ENCODE measurements around the gene RP2.

RP2 gene

GRCh38 chrX:46844913-46845312, 8.1 kb downstream of the RP2 start:
- DNase-seq (ENCODE audit: low spot score): no peak

- DNase-seq (ENCODE audit: low spot score): no peak
Observed at GRCh38 chrX:46849933-46850332, 13.1 kb downstream of the RP2 start.

DNA sequence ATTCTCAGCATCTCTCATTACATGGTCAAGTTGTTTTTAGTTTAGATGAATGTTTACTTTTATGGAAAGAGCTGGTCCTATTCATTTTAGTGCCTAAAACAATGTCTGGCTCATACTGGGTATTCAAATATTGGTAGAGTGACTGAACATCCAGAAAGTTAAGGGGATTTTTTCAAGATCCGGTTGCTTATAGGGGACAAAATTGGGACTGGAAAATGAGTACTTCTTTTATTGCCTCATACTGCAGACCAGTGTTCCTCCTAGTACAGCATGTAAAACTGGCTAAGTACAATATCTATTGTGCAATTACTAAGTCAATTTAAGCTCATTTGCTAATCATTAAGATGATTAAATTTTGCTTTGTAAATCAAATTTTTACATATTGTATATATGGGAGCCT, 13.9 kb downstream of the RP2 start:
- no peak for DNase-seq (ENCODE audit: low spot score)

- DNase-seq (ENCODE audit: low spot score): no peak
Observed at GRCh38 chrX:46856483-46856882, 19.6 kb downstream of the RP2 start.

DNA sequence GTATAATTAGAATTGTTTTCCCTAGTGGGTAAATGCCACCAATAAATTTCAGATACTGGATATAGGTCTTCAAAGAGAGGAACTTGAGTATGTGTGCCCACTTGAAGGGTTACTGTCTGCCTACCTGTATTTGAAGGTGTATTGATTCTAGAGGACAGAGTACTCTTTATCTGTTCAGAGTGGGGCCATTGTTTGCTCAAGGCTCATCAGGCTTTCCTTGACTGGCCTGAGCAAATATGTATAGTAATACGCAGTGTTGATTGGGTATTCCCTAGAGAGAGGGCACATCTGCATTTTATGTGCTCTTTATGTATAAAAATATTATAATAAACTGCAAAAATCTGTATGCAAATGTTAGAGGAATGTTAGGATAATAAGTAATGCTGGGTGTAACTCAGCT, 23.7 kb downstream of the RP2 start:
- no peak for DNase-seq (ENCODE audit: low spot score)

GRCh38 chrX:46863072-46863471, 26.2 kb downstream of the RP2 start:
- no peak for DNase-seq (ENCODE audit: low spot score)

DNA sequence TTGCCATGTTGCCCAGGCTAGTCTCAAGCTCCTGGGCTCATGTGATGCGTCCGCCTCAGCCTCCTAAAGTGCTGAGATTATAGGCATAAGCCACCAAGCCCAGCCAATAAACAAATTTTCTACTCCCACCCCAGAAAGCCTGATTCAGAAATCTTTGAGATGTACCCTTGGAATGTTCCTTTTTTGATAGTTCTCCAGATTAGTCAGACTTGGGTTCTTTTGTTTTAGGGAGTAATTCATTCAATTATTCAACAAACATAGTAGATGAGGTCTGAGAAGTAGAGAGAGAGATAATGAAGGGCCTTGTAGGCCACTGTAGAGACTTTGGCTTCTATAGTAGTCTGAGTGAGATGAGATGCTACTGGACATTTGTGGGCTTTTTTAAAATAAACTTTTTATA, 27.8 kb downstream of the RP2 start:
- DNase-seq (ENCODE audit: low spot score): no peak

DNA sequence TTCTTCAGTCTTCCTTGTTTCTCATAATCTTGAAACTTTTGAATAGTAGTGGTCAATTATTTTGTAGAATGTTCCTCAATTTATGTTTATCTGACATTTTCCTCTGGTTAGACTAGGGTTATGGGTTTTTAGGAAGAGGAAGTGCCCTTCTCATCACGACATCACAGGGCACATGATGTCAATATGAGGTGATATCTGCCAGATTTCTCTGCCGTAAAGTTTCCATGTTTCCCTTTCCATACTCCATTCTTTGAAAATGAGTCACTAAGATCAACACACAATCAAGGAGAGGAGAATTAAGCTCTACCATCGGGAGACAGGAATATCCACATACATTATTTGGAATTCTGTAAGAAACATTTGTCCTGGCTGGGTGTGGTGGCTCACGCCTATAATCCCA, 28.4 kb downstream of the RP2 start:
- DNase-seq (ENCODE audit: low spot score): peak; percentile 26

DNA sequence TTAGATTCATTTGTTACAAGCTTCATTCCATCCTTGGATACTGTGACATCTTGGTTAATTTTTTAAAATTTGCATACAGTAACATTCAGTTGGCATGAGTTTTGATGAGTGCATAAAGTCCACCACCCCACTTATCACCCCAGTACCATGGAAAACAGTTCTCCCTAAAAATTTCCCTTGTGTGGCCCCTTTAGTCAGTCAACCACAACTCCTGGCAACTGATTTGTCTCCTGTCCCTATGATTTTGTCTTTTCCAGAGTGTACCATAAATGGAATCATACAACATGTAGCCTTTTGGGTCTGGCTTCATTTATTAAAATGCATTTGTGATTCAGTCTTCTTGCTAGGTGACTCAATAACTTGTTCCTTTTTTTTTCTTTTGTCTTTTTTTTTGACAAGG, 29.9 kb downstream of the RP2 start:
- no peak for DNase-seq (ENCODE audit: low spot score)

GRCh38 chrX:46873746-46874145, 36.9 kb downstream of the RP2 start:
- peak; percentile 19 for DNase-seq (ENCODE audit: low spot score)

DNA sequence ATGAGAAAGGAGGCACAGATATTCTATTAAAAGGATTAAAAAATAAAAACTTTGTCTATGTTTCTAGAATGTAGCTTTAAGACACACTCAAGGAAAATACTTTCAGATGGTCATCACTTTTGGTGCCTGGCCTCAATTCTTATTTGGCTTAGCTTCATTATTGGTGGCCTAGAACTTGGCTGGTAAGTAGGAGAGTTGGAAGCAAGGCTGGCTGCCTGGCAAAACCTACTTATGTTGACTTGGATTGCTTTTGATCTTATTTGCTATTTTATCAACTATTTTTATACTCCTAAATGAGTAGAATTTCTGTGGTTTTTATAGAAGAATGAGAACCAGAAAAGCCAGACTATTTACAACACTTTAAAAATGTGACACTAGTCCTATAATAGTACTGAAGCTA, 40.1 kb downstream of the RP2 start:
- DNase-seq (ENCODE audit: low spot score): no peak

GRCh38 chrX:46882266-46882665, 45.4 kb downstream of the RP2 start:
- no peak for DNase-seq (ENCODE audit: low spot score)

- no peak for DNase-seq (ENCODE audit: low spot score)
Observed at GRCh38 chrX:46884799-46885198, 48.0 kb downstream of the RP2 start.

- DNase-seq (ENCODE audit: low spot score): no peak
Observed at GRCh38 chrX:46898207-46898606, 61.4 kb downstream of the RP2 start.

GRCh38 chrX:46903458-46904242, 66.8 kb downstream of the RP2 start:
- DNase-seq (ENCODE audit: low spot score): peak; percentile 38

- DNase-seq (ENCODE audit: low spot score): peak; percentile 37
Observed at GRCh38 chrX:46904626-46905025, 67.8 kb downstream of the RP2 start.

DNA sequence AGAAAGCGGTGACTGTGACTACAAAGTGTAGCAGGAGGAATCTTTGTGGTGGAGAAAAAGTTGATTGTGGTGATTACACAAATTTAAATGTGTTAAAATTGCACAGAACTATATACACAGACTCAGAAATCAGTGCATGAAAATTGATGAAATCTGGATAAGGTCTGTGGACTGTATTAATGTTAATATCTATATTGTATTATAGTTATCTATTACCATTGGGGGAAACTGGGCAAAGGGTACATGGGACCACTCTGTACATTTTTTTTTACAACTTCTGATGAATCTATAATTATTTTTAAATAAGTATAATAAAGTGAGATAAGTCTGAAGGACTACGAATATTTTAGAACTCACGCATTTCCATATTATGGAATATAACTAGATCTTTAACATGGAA, 73.6 kb downstream of the RP2 start:
- no peak for DNase-seq (ENCODE audit: low spot score)

GRCh38 chrX:46912098-46912602, 75.3 kb downstream of the RP2 start, which contains the start of gene JADE3:
Gene JADE3, plus strand, starts transcription at chrX:46912421. Its CDS starts 72,474 bp downstream, at chrX:46984895.
- peak; percentile 39 for DNase-seq (ENCODE audit: low spot score)

DNA sequence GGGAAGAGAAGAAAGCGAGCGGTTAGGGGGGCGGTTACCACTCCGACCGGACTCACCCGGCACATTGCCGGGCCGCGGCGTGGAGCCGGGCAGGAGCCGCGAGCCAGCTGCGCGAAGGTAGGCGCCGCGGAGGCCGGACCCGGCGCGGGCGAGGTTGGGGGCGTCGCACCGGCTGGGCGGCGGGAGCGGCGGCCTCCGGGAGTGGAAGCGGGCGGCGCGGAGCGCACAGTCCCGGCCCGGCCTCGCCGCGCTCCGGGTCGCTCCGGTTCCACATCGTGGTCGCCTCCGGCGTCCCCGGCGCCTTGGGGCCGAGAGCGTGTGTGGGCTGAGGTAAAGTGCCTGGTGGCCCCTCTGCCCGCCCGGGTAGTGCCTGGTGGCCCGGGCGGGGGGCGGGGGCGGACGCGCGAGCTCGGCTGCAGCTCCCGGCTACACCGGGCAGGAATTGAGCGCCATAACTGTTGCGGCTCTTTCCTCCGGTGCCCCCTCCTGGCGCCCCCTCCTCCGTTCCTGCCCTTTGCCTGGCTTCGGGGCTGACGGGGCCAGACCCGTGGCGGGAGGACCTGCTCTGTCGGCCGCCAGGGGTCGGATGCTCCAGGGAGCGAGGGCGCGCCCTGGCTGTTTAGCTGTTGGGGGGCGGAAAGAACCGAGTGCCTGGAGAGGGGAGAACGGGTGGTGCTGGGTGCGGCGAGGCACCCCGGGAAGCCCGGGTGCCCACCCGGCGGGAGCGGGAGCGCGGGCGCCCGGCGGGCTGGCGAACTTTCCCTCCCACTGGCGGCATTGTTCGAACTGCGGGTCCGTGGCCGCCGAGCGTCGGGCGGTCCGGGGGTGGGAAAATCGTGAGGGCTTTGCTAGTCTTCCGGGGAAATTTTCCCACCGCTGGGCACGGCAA, 76.0 kb downstream of the RP2 start:
- DNase-seq (ENCODE audit: low spot score): no peak

DNA sequence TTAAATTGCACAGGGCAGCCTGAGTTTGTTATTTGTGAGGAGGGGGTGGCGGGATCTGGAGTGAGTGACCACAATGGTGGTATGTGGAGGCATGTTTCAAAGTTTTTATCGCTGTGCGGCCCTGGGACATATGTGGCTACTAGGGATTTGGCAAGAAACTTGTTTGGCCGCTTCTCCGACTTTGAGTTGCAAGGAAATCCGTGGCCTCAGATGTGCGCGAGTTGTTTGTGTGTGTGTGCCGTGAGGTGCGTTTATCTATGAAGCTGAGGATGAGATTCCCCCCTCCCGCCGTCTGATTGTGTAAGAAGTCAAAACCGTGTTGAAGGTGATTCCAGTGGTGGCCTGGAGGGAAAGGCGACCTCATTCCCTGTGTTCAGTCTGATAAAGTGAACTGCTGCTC, 76.8 kb downstream of the RP2 start:
- no peak for DNase-seq (ENCODE audit: low spot score)

DNA sequence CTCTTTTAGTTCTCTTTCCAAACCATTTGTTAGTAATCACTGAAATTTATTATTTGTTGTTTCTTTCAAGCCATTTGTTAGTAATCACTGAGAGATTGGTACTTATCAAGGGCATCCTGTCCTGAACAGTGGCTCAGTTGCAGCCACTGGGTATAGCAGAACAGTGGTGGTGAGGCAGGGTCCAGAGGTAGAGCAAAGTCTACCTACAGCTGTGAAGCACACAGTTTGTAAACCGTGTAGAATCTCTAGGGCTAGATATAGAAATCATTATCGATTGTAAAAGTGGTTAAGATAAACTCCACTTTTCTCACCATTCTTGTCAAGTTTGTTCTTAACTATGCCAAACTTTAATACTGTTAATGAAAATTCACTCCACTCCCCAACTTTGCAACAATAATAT, 79.4 kb downstream of the RP2 start:
- no peak for DNase-seq (ENCODE audit: low spot score)

DNA sequence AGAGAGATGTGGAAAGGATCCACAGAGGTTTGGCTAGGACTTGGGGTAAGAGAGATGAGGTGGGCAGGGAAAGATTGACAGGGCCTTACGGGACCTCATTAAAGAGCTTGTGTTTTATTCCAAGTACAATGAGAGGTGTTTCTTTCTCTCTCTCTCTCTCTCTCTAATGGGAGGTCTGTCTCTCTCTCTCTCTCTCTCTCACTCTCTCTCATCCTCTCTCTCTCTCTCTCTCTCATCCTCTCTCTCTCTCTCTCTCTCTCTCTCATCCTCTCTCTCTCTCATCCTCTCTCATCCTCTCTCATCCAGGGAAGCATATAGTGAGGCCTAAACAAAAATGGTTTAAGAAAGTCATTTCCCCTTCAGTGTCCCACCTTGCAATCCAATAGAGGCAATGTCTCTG, 80.8 kb downstream of the RP2 start:
- DNase-seq (ENCODE audit: low spot score): no peak

DNA sequence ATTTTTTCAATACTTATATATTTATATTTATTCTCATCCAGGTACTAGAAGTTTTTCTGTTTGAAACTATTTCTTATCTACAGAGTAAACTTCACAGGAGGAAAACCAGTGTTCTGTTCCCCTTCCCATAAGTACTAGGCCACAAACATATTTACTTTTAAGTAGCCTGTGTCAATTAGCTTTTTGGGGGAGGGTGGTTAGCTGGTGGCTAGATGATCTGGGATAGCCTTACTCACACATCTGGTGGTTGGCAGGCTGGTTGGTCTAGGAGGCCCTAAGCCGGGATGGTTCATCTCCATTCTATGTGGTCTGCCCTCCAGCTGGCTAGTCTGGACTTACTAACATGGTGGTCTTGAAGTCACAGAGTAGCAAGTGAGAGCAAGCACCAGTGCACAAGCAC, 81.6 kb downstream of the RP2 start:
- DNase-seq (ENCODE audit: low spot score): no peak

All from kidney capillary endothelial cell (primary cell).